ENCODE results near the gene PAFAH1B2. TPM values are rescaled to one million over a fixed set of nuclear protein-coding genes. Genes with fewer than 3 reads are reported as not detected.
"Not testable (repeated sequence)": the region's sequence is repeated elsewhere in the genome, so short reads cannot be mapped to it uniquely, and the experiment has no call there.

PAFAH1B2 gene
- total and polyA plus RNA-seq, 4 donors, result 22.2 to 73.1 (median 47.3) TPM

DNA sequence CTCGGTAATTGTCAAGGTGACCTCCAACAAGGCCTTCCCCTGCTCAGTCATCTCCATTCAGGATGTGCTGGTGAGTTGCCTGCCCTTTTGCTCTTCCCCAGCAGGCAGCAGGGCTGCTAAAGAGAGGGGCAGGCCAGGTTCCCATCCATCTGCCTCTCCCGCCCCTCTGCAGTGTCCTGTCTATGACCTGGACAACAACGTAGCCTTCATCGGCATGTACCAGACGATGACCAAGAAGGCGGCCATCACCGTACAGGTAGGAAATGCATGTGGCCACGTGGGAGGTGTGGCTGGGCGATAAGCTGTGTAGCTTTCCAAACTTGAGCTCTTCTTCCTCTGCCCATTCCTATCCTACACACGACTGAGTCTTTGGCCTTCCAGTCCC is 38.5 kb downstream of the PAFAH1B2 start:
- peaks cover 10 to 25% (median 13%) of the 10 kb centered on the region in 5 donors for H3K4me1 ChIP-seq (ENCODE audit: control insufficient read depth in 5 of 5, insufficient read depth in 5 of 5, low read length in 5 of 5)

DNA sequence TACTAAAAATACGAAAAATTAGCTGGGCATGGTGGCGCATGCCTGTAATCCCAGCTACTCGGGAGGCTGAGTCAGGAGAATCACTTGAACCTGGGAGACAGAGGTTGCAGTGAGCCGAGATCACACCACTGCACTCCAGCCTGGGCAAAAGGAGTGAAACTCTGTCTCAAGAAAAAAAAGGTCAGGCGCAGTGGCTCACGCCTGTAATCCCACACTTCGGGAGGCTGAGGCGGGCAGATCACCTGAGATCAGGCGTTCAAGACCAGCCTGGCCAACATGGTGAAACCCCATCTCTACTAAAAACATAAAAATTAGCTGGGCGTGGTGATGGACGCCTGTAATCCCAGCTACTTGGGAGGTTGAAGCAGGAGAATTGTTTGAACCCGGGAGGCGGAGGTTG is 39.1 kb downstream of the PAFAH1B2 start:
- H3K9ac ChIP-seq (ENCODE audit: insufficient read depth in 1 of 2, low read length in 2 of 2); H3K27me3 ChIP-seq (ENCODE audit: control insufficient read depth in 3 of 3, insufficient read depth in 3 of 3, low read length in 2 of 3); H3K9me3 ChIP-seq (ENCODE audit: control insufficient read depth in 4 of 4, insufficient read depth in 3 of 4, low read length in 3 of 4); H3K4me3 ChIP-seq; DNase-seq; ATAC-seq (ENCODE audit: insufficient read depth, low FRiP score); H3K27ac ChIP-seq (ENCODE audit: low read depth in 1 of 2, low read length in 1 of 2): not testable (repeated sequence)
- WGBS, 2 donors, result 95% methylated on average over 13 of the region's 13 CpGs
- H3K4me1 ChIP-seq (ENCODE audit: control insufficient read depth in 5 of 5, insufficient read depth in 5 of 5, low read length in 5 of 5), result peaks cover 8 to 20% (median 13%) of the 10 kb centered on the region in 5 donors
- peaks cover 11 to 31% (median 12%) of the 10 kb centered on the region in 4 donors for H3K36me3 ChIP-seq (ENCODE audit: control insufficient read depth in 4 of 4, insufficient read depth in 4 of 4, low read length in 4 of 4)

More for the DNA sequence above, 38.5 kb downstream of the PAFAH1B2 start:
- H3K27ac ChIP-seq (ENCODE audit: low read depth in 1 of 2, low read length in 1 of 2), result no peak overlapping the region
- no peaks in the 10 kb centered on the region for H3K27me3 ChIP-seq (ENCODE audit: control insufficient read depth in 3 of 3, insufficient read depth in 3 of 3, low read length in 2 of 3)
- 97 to 98% methylated on average over 10 of the region's 10 CpGs for WGBS, 2 donors
- no peak overlapping the region for H3K4me3 ChIP-seq
- no peak for TF ChIP-seq CTCF (IDR thresholded peaks at IDR 0.05; ENCODE audit: control extremely low read depth, extremely low read depth)
- no peak for ATAC-seq (ENCODE audit: insufficient read depth, low FRiP score)
- H3K9ac ChIP-seq (ENCODE audit: insufficient read depth in 1 of 2, low read length in 2 of 2), result no peak overlapping the region
- peaks cover 9 to 26% (median 12%) of the 10 kb centered on the region in 4 donors for H3K36me3 ChIP-seq (ENCODE audit: control insufficient read depth in 4 of 4, insufficient read depth in 4 of 4, low read length in 4 of 4)
- no peak for DNase-seq
- no peaks in the 10 kb centered on the region for H3K9me3 ChIP-seq (ENCODE audit: control insufficient read depth in 4 of 4, insufficient read depth in 3 of 4, low read length in 3 of 4)

DNA sequence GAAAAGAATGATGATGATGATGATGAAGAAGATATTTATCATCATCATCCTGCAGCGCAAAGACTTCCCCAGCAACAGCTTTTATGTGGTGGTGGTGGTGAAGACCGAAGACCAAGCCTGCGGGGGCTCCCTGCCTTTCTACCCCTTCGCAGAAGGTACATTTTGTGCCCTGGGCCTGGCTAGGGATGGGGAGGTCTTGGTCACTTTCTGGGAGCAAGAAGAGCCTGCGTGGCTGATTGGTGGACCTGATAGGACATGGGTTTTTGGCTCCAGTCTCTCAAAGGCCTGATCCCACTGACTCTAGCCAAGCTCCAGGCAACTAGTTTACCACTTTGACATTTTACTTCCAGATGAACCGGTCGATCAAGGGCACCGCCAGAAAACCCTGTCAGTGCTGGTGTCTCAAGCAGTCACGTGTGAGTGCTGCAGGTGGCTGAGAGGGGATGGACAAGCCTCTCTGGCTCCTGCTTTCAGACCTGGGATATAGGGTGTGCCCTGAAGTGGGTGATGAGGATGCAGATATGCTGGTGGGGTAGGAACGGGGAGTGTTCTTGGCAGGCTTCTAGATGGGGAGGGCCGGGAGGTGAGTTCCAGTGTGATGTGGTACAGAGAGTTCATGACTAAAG is 39.8 kb downstream of the PAFAH1B2 start:
- no peaks in the 10 kb centered on the region for H3K27me3 ChIP-seq (ENCODE audit: control insufficient read depth in 3 of 3, insufficient read depth in 3 of 3, low read length in 2 of 3)
- no peak for ATAC-seq (ENCODE audit: insufficient read depth, low FRiP score)

More for the DNA sequence above, 39.8 kb downstream of the PAFAH1B2 start:
- DNase-seq, result no peak
- 77 to 89% methylated on average over 11 of the region's 11 CpGs for WGBS, 2 donors
- Histone ChIP-seq H3K36me3 (ENCODE audit: control insufficient read depth in 4 of 4, insufficient read depth in 4 of 4, low read length in 4 of 4) (peaks cover 11 to 37% (median 12%) of the 10 kb centered on the region in 4 donors), H3K4me3 (no peak overlapping the region), H3K9me3 (ENCODE audit: control insufficient read depth in 4 of 4, insufficient read depth in 3 of 4, low read length in 3 of 4) (no peaks in the 10 kb centered on the region), H3K9ac (ENCODE audit: insufficient read depth in 1 of 2, low read length in 2 of 2) (no peak overlapping the region), H3K27ac (ENCODE audit: low read depth in 1 of 2, low read length in 1 of 2) (peak overlapping the region in 1 of 2 donors; percentile 40), H3K4me1 (ENCODE audit: control insufficient read depth in 5 of 5, insufficient read depth in 5 of 5, low read length in 5 of 5) (peaks cover 6 to 18% (median 13%) of the 10 kb centered on the region in 5 donors)
- TF ChIP-seq CTCF (IDR thresholded peaks at IDR 0.05; ENCODE audit: control extremely low read depth, extremely low read depth), result no peak
